HL-60/S4 treated with retinoic acid at 250 ng/mL for 4 days and 3 days (cell line): ENCODE data around the gene TAF11L13.
"Not testable (repeated sequence)": the region's sequence is repeated elsewhere in the genome, so short reads cannot be mapped to it uniquely, and the experiment has no call there.

ENCODE experiments used
- in situ Hi-C: fragments of 300-500 bp; cut with MboI; formaldehyde crosslinking; loops from 2 replicates; pipeline ENCODE4 v1.7.0; 2022; ENCODE audit warnings: low sequenced_read_pairs

Gene TAF11L13

DNA sequence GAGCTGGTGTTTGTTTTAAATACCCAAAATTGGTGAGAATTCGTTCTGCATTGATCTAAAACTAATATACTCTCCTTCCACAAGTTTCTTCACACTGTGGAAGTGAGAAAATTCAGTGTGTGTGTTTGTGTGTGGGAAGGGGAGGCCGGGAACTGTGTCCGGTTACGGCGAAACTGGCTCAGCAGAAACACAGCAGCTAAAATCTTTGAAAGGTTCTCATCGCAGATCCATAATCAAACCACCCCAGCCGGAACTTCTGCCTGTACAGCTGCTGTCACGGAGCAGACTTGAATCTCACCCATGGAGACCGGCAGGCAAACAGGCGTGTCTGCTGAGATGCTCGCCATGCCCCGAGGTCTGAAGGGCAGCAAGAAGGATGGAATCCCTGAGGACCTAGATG, at the start of gene TAF11L13:
TSS of gene TAF11L13 (plus strand) at position 301 of the 400 bp plus-strand sequence.
- in situ Hi-C loops, result not testable (repeated sequence)

DNA sequence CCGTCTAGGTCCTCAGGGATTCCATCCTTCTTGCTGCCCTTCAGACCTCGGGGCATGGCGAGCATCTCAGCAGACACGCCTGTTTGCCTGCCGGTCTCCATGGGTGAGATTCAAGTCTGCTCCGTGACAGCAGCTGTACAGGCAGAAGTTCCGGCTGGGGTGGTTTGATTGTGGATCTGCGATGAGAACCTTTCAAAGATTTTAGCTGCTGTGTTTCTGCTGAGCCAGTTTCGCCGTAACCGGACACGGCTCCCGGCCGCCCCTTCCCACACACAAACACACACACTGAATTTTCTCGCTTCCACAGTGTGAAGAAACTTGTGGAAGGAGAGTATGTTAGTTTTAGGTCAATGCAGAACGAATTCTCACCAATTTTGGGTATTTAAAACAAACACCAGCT, 46.2 kb upstream of the TAF11L13 start, which contains the start of gene TAF11L7:
TSS of gene TAF11L7 (minus strand) at position 101 of the 400 bp plus-strand sequence.
- in situ Hi-C loops, result not testable (repeated sequence)

- in situ Hi-C loops, result not testable (repeated sequence)
Observed at GRCh38 chr5:17590860-17591259, 41.0 kb upstream of the TAF11L13 start, which contains the start of gene TAF11L8. Gene TAF11L8 (minus strand): TSS chr5:17590960.

DNA sequence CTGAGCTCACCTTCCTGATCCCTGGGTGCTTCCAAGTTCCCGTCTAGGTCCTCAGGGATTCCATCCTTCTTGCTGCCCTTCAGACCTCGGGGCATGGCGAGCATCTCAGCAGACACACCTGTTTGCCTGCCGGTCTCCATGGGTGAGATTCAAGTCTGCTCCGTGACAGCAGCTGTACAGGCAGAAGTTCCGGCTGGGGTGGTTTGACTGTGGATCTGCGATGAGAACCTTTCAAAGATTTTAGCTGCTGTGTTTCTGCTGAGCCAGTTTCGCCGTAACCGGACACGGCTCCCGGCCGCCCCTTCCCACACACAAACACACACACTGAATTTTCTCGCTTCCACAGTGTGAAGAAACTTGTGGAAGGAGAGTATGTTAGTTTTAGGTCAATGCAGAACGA, 37.6 kb upstream of the TAF11L13 start, which contains the start of gene TAF11L9:
TSS of gene TAF11L9 (minus strand) at position 140 of the 400 bp plus-strand sequence.
- in situ Hi-C loops, result not testable (repeated sequence)

GRCh38 chr5:17597728-17598127, 34.2 kb upstream of the TAF11L13 start, which contains the start of gene TAF11L10:
Gene TAF11L10 (minus strand): TSS chr5:17597828.
- in situ Hi-C loops, result not testable (repeated sequence)

- in situ Hi-C loops, result not testable (repeated sequence)
Observed at GRCh38 chr5:17603880-17604279, 28.0 kb upstream of the TAF11L13 start, which contains the start of gene TAF11L11. Gene TAF11L11 (plus strand): TSS chr5:17604183.

DNA sequence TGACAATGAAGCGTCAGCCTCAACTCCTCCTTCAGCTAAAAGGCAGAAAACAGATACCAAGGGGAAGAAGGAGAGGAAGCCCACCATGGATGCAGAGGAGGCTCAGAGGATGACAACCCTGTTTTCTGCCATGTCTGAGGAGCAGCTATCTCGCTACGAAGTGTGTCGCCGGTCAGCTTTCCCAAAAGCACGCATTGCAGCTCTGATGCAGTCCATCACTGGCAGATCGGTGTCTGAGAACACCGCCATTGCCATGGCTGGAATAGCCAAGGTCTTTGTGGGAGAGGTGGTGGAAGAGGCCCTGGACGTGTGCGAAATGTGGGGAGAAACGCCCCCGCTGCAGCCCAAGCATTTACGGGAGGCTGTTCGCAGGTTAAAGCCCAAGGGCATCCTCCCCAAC, 26.9 kb upstream of the TAF11L13 start:
- in situ Hi-C loops, result no loop called here

GRCh38 chr5:17607461-17607860, 24.4 kb upstream of the TAF11L13 start:
- in situ Hi-C loops, result not testable (repeated sequence)

- in situ Hi-C loops, result not testable (repeated sequence)
Observed at GRCh38 chr5:17610092-17610491, 21.8 kb upstream of the TAF11L13 start, which contains the start of gene TAF11L12. Gene TAF11L12 (plus strand): TSS chr5:17610392.

- in situ Hi-C loops, result no loop called here
Observed at GRCh38 chr5:17614872-17615605, 16.8 kb upstream of the TAF11L13 start.

DNA sequence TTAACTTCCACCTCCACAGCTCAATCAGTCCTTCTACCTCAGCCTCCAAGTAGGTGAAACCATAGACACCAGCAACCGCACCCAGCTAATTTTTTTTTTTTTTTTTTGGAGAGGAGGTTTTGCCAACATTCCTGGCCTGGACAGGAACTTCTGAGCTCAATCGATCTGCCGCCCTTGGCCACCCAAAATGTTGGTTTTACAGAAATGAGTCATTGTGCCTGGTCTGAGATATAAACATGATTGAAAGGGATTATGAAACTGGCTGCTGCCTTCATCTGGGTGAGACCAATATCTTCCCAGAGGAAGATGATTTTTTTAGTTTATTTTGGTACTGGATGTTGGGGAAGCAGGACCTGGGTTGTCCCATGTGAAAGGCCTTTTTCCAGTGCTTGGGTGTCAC, 12.5 kb upstream of the TAF11L13 start:
- in situ Hi-C loops, result no loop called here

- in situ Hi-C loops, result no loop called here
Observed at GRCh38 chr5:17620627-17621026, 11.3 kb upstream of the TAF11L13 start.

DNA sequence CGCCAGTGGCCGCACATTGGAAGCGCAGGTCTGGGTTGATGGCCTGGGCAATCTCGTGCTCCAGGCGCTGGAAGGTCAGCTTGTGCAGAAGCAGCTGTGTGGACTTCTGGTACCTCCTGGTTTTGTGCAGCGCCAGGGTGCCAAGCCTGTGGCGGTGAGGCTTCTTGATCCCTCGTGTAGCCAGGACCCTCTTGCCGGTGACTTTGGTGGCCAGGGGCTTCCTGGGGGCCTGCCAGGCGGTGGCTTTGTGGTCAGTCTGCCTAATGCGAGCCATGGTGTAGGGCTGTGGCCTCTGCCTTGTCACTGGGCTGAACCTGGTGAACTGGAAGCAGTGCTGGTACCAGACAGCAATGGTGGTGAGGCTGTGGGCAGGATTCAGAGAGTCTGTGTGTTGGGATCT, 6.2 kb upstream of the TAF11L13 start:
- in situ Hi-C loops, result no loop called here

- in situ Hi-C loops, result no loop called here
Observed at GRCh38 chr5:17634160-17634559, 2.3 kb downstream of the TAF11L13 start, which contains the start of gene TAF11L14. Gene TAF11L14 (plus strand): TSS chr5:17634460.

DNA sequence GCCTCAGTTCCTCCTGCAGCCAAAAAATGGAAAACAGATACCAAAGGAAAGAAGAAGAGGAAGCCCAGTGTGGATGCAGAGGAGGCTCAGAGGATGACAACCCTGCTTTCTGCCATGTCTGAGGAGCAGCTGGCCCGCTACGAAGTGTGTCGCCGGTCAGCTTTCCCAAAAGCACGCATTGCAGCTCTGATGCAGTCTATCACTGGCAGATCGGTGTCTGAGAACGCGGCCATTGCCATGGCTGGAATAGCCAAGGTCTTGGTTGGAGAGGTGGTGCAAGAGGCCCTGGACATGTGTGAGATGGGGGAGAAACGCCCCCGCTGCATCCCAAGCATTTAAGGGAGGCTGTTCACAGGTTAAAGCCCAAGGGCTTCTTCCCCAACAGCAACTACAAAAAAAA, 17.3 kb downstream of the TAF11L13 start:
- in situ Hi-C loops, result not testable (repeated sequence)

GRCh38 chr5:17655201-17655759, 23.4 kb downstream of the TAF11L13 start:
- in situ Hi-C loops, result not testable (repeated sequence)

- in situ Hi-C loops, result no loop called here
Observed at GRCh38 chr5:17655921-17656320, 24.0 kb downstream of the TAF11L13 start.

- in situ Hi-C loops, result no loop called here
Observed at GRCh38 chr5:17663182-17663581, 31.3 kb downstream of the TAF11L13 start.

DNA sequence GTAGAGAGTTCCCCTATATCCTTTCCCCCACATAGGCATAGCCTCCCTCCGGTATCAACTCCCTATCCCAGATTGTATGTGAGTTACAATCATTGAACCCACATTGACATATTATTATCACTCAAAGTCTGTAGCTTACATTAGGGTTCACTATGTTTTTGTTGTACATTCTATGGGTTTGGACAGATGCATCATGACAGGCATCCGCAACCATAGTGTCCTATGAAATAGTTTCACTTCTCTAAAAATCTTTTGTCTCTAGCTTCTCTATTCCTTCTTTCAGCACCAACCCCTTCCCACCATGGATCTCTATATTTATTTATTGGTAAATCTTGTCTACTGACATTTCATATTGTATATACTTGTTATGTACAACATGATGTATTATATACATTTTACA, 33.9 kb downstream of the TAF11L13 start:
- in situ Hi-C loops, result no loop called here

GRCh38 chr5:17666726-17667235, 34.9 kb downstream of the TAF11L13 start:
- in situ Hi-C loops, result no loop called here

DNA sequence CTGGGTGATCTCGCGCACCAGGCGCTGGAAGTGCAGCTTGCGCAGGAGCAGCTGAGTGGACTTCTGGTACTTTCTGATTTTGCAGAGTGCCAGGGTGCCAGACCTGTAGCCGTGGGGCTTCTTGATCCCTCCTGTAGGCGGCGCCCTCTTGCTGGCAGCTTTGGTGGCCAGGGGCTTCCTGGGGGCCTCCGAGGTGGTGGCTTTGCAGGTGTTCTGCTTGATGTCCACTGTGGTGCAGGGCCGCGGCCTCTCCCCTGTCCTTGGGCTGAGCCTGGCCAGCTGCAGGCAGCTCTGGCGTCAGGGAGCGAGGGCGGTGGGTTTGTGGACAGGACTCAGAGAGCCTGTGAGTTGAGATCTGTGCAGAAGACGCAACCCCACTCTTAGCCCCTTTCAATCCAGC, 38.5 kb downstream of the TAF11L13 start:
- in situ Hi-C loops, result no loop called here
